CD4-positive, alpha-beta T cell (primary cell): Measurements from ENCODE around the gene LAMA4. TPM values are rescaled to one million over a fixed set of nuclear protein-coding genes. Genes with fewer than 3 reads are reported as not detected.
A peak's percentile ranks its signal among the peaks of the same experiment; 100 is the strongest.

Experiments
- ATAC-seq: fragments of 200-7000 bp; cut with Tn5 transposase; one replicate; pipeline ENCODE4 v1.10.0; 2022; ENCODE audit warnings: mild to moderate bottlenecking; ENCODE audit not compliant: poor library complexity
- CTCF ChIA-PET: fragments of 350-600 bp; sonication (Branson Sonifier 250); formaldehyde crosslinking; loops from one replicate; lab custom pipeline; 2021; ENCODE audit warnings: antibody characterized with exemption, inconsistent platforms; lab: Charles Lee
- POLR2A ChIA-PET: fragments of 350-600 bp; sonication (Branson Sonifier 250); formaldehyde crosslinking; loops from one replicate; lab custom pipeline; 2021; ENCODE audit warnings: antibody characterized with exemption, inconsistent platforms; lab: Charles Lee
- DNase-seq, 14 experiments: peaks; one replicate each; pipeline ENCODE4 v3.0.0-alpha.2; 2013 to 2020; ENCODE audit warnings: mixed read lengths in 2 of 14
- H3K27ac ChIP-seq, 2 donors: one replicate each; pipeline versions ENCODE4 v1.5.1 to v1.7.0; 2013; ENCODE audit warnings: low read length in 2 of 2, low read depth in 1 of 2, mild to moderate bottlenecking in 1 of 2
- H3K27me3 ChIP-seq, 2 experiments: 1 replicate in 1 of 2; 2 replicates in 1 of 2; pipeline versions ENCODE4 v1.6.1 to v1.7.0; 2013; ENCODE audit warnings: low read length in 2 of 2, control low read depth in 1 of 2, mild to moderate bottlenecking in 1 of 2, moderate library complexity in 1 of 2; ENCODE audit not compliant: insufficient read depth in 2 of 2, control insufficient read depth in 1 of 2
- H3K36me3 ChIP-seq: one replicate; pipeline ENCODE4 v1.6.1; 2013; ENCODE audit warnings: low read length, control low read depth; ENCODE audit not compliant: insufficient read depth
- H3K4me1 ChIP-seq: one replicate; pipeline ENCODE4 v1.6.1; 2013; ENCODE audit warnings: low read length, control low read depth; ENCODE audit not compliant: insufficient read depth
- H3K4me3 ChIP-seq: one replicate; pipeline ENCODE4 v1.5.1; 2013; ENCODE audit warnings: mild to moderate bottlenecking, low read length, moderate library complexity
- H3K9me3 ChIP-seq, 2 experiments: 1 replicate in 1 of 2; 2 replicates in 1 of 2; pipeline versions ENCODE4 v1.6.1 to v1.7.0; 2013; ENCODE audit warnings: low read length in 2 of 2, mild to moderate bottlenecking in 2 of 2, control low read depth in 1 of 2, moderate library complexity in 1 of 2; ENCODE audit not compliant: control insufficient read depth in 1 of 2, insufficient read depth in 1 of 2
- H3K27ac Mint-ChIP-seq: one replicate; pipeline ENCODE4 v1.8.0; 2020; ENCODE audit warnings: mixed read lengths
- H3K27me3 Mint-ChIP-seq: one replicate; pipeline ENCODE4 v1.8.0; 2021; ENCODE audit warnings: mixed read lengths
- H3K36me3 Mint-ChIP-seq: one replicate; pipeline ENCODE4 v1.8.0; 2021; ENCODE audit warnings: low read depth, mixed read lengths
- H3K4me1 Mint-ChIP-seq: one replicate; pipeline ENCODE4 v1.8.0; 2021; ENCODE audit warnings: low read depth, mixed read lengths
- H3K4me3 Mint-ChIP-seq: one replicate; pipeline ENCODE4 v1.8.0; 2020; ENCODE audit warnings: mild to moderate bottlenecking, mixed read lengths
- H3K9me3 Mint-ChIP-seq: one replicate; pipeline ENCODE4 v1.8.0; 2020; ENCODE audit warnings: mixed read lengths
- CTCF ChIP-seq: fragments of 200-600 bp; IDR thresholded peaks from one replicate; pipeline ENCODE4 v1.8.0; 2022; ENCODE audit warnings: antibody characterized with exemption, mild to moderate bottlenecking
- intact Hi-C, 2 experiments: fragments of 100-400 bp; cut with DNase I in 1 of 2; cut with micrococcal nuclease in 1 of 2; formaldehyde crosslinking; loops; one replicate each; pipeline versions ENCODE4 v1.15.1 to v1.9.0; 2023 to 2025; cut with DNase I, micrococcal nuclease
- total RNA-seq, 174 experiments: library from RNA in 2 of 174; stranded (reverse) in 2 of 174; gene quantifications; one replicate each; pipeline ENCODE4 v1.2.3 and lab custom pipeline; 2021 to 2026

The LAMA4 gene
- total RNA-seq, 2 experiments from 2014 or later: not detected

- Mint-ChIP-seq H3K27me3 (no peaks in the 10 kb centered on the region), H3K4me1 (peaks cover 6% of the 10 kb centered on the region), H3K4me3 (no peak overlapping the region), H3K27ac (no peak overlapping the region), H3K36me3 (no peaks in the 10 kb centered on the region), H3K9me3 (no peaks in the 10 kb centered on the region)
- no peak overlapping the region for H3K4me3 ChIP-seq
- intact Hi-C loops: no loop called here
- POLR2A ChIA-PET: no interaction called here
- CTCF ChIA-PET: no interaction called here
- TF ChIP-seq CTCF: no peak
- no peaks in the 10 kb centered on the region for H3K4me1 ChIP-seq
- ATAC-seq (no peak), DNase-seq (no peak)
- no peaks in the 10 kb centered on the region for H3K9me3 ChIP-seq
- no peak overlapping the region for H3K27ac ChIP-seq
- H3K27me3 ChIP-seq: peaks cover 0 to 14% of the 10 kb centered on the region in 2 experiments
- no peaks in the 10 kb centered on the region for H3K36me3 ChIP-seq
These were observed 16.4 kb upstream of the LAMA4 start for GRCh38 chr6:112270756-112271155.

GRCh38 chr6:112269979-112270566 is 15.7 kb upstream of the LAMA4 start:
- Mint-ChIP-seq H3K4me3 (no peak overlapping the region), H3K27me3 (no peaks in the 10 kb centered on the region), H3K9me3 (no peaks in the 10 kb centered on the region), H3K4me1 (peaks cover 6% of the 10 kb centered on the region), H3K36me3 (no peaks in the 10 kb centered on the region), H3K27ac (no peak overlapping the region)
- no peak for TF ChIP-seq CTCF
- no peak overlapping the region for H3K27ac ChIP-seq
- ATAC-seq (no peak), DNase-seq (peak in 1 of 14 experiments; percentile 2)
- H3K27me3 ChIP-seq: peaks cover 0 to 7% of the 10 kb centered on the region in 2 experiments
- no peaks in the 10 kb centered on the region for H3K36me3 ChIP-seq
- no peak overlapping the region for H3K4me3 ChIP-seq
- no peaks in the 10 kb centered on the region for H3K4me1 ChIP-seq
- H3K9me3 ChIP-seq: no peaks in the 10 kb centered on the region
- ChIA-PET POLR2A (no interaction called here), CTCF (interaction anchor here (2.1 kb wide), 1 partner anchor 9 kb away, joined by 5 read pairs; no protein-coding TSS in a partner anchor)
- intact Hi-C loops: no loop called here

- peaks cover 6% of the 10 kb centered on the region for H3K4me1 Mint-ChIP-seq
- ATAC-seq (no peak), DNase-seq (no peak)
- no peaks in the 10 kb centered on the region for H3K4me1 ChIP-seq
- H3K27me3 Mint-ChIP-seq: no peaks in the 10 kb centered on the region
- TF ChIP-seq CTCF: no peak
- no peaks in the 10 kb centered on the region for H3K9me3 ChIP-seq
- H3K36me3 Mint-ChIP-seq: no peaks in the 10 kb centered on the region
- no peak overlapping the region for H3K27ac Mint-ChIP-seq
- CTCF ChIA-PET: interaction anchor here (2.1 kb wide), 1 partner anchor 10 kb away, joined by 5 read pairs; no protein-coding TSS in a partner anchor
- no peak overlapping the region for H3K4me3 ChIP-seq
- no peaks in the 10 kb centered on the region for H3K9me3 Mint-ChIP-seq
- intact Hi-C loops: no loop called here
- POLR2A ChIA-PET: no interaction called here
- no peak overlapping the region for H3K4me3 Mint-ChIP-seq
- no peaks in the 10 kb centered on the region for H3K36me3 ChIP-seq
- no peaks in the 10 kb centered on the region for H3K27me3 ChIP-seq
- H3K27ac ChIP-seq: no peak overlapping the region
These were observed 14.7 kb upstream of the LAMA4 start for GRCh38 chr6:112269114-112269513.
